ENCODE results near the gene DNAJA2. TPM values are rescaled to one million over a fixed set of nuclear protein-coding genes. Genes with fewer than 3 reads are reported as not detected.

The DNAJA2 gene
- total RNA-seq, 1 donor from 2014 or later, result 81.9 TPM

DNA sequence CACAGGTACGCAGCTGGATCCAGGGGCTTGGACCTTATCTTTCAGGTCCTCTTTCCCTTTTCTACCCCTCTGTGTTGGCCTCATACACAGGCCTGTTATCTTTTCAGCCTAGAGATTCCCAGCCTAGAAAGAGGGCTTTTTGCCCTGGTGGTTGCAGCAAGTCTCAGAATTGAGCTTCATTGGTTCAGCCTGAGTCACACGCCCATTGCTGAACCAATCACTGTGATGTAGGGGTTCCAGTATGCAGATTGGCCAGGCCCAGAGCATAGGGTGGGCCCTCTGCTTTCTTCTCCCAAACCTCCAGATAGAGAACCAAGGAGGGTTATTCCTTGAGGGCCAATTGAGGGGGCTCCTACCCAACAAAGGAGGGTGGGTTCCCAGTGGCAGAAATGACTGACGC lies 56.5 kb downstream of the DNAJA2 start:
- Histone ChIP-seq H3K36me3 (ENCODE audit: control insufficient read depth, insufficient read depth, low read length) (no peaks in the 10 kb centered on the region), H3K27me3 (ENCODE audit: control insufficient read depth, insufficient read depth, low read length) (no peaks in the 10 kb centered on the region), H3K4me3 (ENCODE audit: low read depth, low read length) (no peak overlapping the region)
- no peak for DNase-seq (ENCODE audit: low read depth)
- TF ChIP-seq, protein P1, sequence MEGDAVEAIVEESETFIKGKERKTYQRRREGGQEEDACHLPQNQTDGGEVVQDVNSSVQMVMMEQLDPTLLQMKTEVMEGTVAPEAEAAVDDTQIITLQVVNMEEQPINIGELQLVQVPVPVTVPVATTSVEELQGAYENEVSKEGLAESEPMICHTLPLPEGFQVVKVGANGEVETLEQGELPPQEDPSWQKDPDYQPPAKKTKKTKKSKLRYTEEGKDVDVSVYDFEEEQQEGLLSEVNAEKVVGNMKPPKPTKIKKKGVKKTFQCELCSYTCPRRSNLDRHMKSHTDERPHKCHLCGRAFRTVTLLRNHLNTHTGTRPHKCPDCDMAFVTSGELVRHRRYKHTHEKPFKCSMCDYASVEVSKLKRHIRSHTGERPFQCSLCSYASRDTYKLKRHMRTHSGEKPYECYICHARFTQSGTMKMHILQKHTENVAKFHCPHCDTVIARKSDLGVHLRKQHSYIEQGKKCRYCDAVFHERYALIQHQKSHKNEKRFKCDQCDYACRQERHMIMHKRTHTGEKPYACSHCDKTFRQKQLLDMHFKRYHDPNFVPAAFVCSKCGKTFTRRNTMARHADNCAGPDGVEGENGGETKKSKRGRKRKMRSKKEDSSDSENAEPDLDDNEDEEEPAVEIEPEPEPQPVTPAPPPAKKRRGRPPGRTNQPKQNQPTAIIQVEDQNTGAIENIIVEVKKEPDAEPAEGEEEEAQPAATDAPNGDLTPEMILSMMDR (IDR thresholded peaks at IDR 0.05; ENCODE audit: insufficient read depth, low read length, poor library complexity, severe bottlenecking), result no peak

DNA sequence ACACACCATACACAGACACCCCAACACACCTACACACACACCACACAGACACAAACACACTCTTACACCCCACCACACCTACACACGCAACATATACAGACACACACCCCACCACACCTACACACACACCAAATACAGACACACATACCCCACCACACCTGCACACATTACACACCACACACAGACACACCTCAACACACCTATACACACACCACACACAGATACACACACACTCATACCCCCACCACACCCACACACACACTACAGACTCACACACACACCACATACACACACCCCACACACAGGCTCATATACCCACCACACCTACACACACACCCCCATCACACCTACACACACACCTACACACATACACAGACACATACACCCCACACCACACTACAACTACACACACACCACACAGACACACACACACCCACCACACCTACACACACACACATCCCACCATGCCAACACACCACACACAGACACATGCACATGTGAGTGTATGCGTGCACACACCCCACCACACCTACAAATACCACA lies 57.9 kb downstream of the DNAJA2 start:
- H3K27me3 ChIP-seq (ENCODE audit: control insufficient read depth, insufficient read depth, low read length), result no peaks in the 10 kb centered on the region
- TF ChIP-seq, protein P1 (IDR thresholded peaks at IDR 0.05; ENCODE audit: insufficient read depth, low read length, poor library complexity, severe bottlenecking), result no peak
- H3K36me3 ChIP-seq (ENCODE audit: control insufficient read depth, insufficient read depth, low read length), result no peaks in the 10 kb centered on the region
- DNase-seq (ENCODE audit: low read depth), result no peak
- H3K4me3 ChIP-seq (ENCODE audit: low read depth, low read length), result no peak overlapping the region

DNA sequence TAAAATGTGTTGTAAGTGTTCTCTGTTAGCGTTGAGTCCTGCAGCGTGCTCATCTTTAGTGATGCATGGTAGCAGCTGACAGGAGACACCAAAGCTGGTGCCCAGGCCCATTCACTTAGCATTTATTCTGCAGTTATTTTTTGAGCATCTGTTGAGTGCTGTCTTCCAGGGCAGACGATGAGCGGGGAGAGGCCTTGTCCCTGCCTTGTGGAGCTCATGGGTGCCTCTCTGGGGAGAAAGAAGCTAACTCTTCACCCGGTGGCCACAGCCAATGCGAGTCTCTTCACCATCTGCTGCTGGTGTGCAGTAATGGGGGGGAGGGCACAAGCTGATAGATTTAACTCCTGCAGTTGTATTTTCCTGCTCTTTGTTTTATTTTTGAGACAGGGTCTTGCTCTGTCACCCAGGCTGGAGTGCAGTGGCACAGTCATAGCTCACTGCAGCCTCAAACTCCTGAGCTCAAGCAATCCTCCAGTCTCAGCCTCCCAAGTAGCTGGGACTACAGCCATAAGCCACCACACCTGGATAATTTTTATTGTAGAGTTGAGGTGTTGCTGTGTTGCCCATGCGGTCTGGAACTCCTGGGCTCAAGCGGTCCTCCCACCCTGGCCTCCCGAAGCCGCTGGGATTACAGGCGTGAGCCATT lies 58.8 kb downstream of the DNAJA2 start:
- Histone ChIP-seq H3K27me3 (ENCODE audit: control insufficient read depth, insufficient read depth, low read length) (no peaks in the 10 kb centered on the region), H3K4me3 (ENCODE audit: low read depth, low read length) (no peak overlapping the region), H3K36me3 (ENCODE audit: control insufficient read depth, insufficient read depth, low read length) (no peaks in the 10 kb centered on the region)
- TF ChIP-seq, protein P1 (IDR thresholded peaks at IDR 0.05; ENCODE audit: insufficient read depth, low read length, poor library complexity, severe bottlenecking), result no peak
- DNase-seq (ENCODE audit: low read depth), result no peak

DNA sequence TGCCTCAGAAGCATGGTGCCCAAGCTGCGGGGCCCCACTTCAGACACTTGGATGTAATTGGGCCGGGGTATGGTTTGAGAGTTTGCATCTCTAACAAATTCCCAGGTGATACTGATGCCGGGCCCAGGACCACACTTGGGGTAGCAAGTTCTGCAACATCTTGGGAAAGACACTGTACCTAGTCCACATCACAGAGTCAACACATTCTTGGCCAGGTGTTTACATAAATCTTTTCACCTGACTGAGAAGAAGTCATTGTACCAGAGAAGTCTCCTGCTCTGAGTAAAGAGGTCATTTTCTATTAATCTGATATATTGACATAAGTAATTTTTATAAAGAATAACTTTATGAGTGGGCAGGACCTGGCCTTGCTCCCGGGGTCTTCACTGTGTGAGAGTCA lies 61.8 kb downstream of the DNAJA2 start:
- TF ChIP-seq, protein P1 (IDR thresholded peaks at IDR 0.05; ENCODE audit: insufficient read depth, low read length, poor library complexity, severe bottlenecking), result no peak
- no peaks in the 10 kb centered on the region for H3K27me3 ChIP-seq (ENCODE audit: control insufficient read depth, insufficient read depth, low read length)
- no peak overlapping the region for H3K4me3 ChIP-seq (ENCODE audit: low read depth, low read length)
- no peak for DNase-seq (ENCODE audit: low read depth)
- H3K36me3 ChIP-seq (ENCODE audit: control insufficient read depth, insufficient read depth, low read length), result no peaks in the 10 kb centered on the region

DNA sequence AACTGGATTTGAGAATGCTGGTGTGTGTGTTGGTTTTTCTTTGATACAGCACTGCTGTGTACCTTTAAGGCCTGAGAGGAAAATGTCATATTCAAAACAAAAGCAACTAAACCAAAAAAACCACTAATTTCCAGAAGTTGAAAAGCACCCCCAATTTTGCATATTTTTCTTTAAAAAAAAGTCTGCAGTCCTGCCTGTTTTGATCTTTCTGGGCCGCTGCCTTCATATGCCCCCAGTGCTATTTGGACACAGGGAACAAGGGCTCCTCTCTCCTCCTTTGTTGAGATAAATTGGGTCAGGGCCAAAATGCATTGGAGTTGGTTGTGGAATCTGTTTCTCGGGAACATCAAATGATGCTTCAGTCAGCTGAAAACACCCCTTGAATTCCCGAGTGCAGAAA lies 62.4 kb downstream of the DNAJA2 start:
- H3K36me3 ChIP-seq (ENCODE audit: control insufficient read depth, insufficient read depth, low read length), result no peaks in the 10 kb centered on the region
- H3K4me3 ChIP-seq (ENCODE audit: low read depth, low read length), result no peak overlapping the region
- TF ChIP-seq, protein P1 (IDR thresholded peaks at IDR 0.05; ENCODE audit: insufficient read depth, low read length, poor library complexity, severe bottlenecking), result no peak
- H3K27me3 ChIP-seq (ENCODE audit: control insufficient read depth, insufficient read depth, low read length), result no peaks in the 10 kb centered on the region
- DNase-seq (ENCODE audit: low read depth), result no peak

Measured in kidney epithelial cell (primary cell).